ENCODE measurements around the gene SEPTIN10.
"Not testable (repeated sequence)": the region's sequence is repeated elsewhere in the genome, so short reads cannot be mapped to it uniquely, and the experiment has no call there.

The SEPTIN10 gene

GRCh38 chr2:109613922-109614714 is at the start of gene SEPTIN10, which contains the start of gene SOWAHC:
SEPTIN10 (minus strand) TSS chr2:109613966; CDS start chr2:109613827, 139 bp downstream.
SOWAHC (plus strand) TSS chr2:109614364; CDS start chr2:109614490, 126 bp downstream.
- peak; percentile 93 for DNase-seq

- DNase-seq, result no peak
Observed at GRCh38 chr2:109662889-109663288, 49.1 kb upstream of the SEPTIN10 start.

GRCh38 chr2:109660046-109660860 is 46.5 kb upstream of the SEPTIN10 start:
- no peak for DNase-seq

- peak; percentile 19 for DNase-seq
Observed at GRCh38 chr2:109659396-109660045, 45.8 kb upstream of the SEPTIN10 start.

- DNase-seq, result no peak
Observed at GRCh38 chr2:109655287-109655686, 41.5 kb upstream of the SEPTIN10 start.

GRCh38 chr2:109654326-109655050 is 40.7 kb upstream of the SEPTIN10 start:
- DNase-seq, result no peak

- no peak for DNase-seq
Observed at GRCh38 chr2:109649736-109650695, 36.2 kb upstream of the SEPTIN10 start.

GRCh38 chr2:109648041-109648527 is 34.3 kb upstream of the SEPTIN10 start:
- DNase-seq, result no peak

- no peak for DNase-seq
Observed at GRCh38 chr2:109647636-109648035, 33.9 kb upstream of the SEPTIN10 start.

- DNase-seq, result no peak
Observed at GRCh38 chr2:109646961-109647360, 33.2 kb upstream of the SEPTIN10 start.

- DNase-seq, result no peak
Observed at GRCh38 chr2:109645412-109646184, 31.8 kb upstream of the SEPTIN10 start.

GRCh38 chr2:109644571-109645275 is 31.0 kb upstream of the SEPTIN10 start:
- peak; percentile 80 for DNase-seq

GRCh38 chr2:109640000-109640399 is 26.2 kb upstream of the SEPTIN10 start:
- DNase-seq, result not testable (repeated sequence)

- peak; percentile 72 for DNase-seq
Observed at GRCh38 chr2:109638795-109639194, 25.0 kb upstream of the SEPTIN10 start.

GRCh38 chr2:109637749-109638570 is 24.2 kb upstream of the SEPTIN10 start:
- peak; percentile 57 for DNase-seq

- DNase-seq, result no peak
Observed at GRCh38 chr2:109636317-109636716, 22.6 kb upstream of the SEPTIN10 start.

GRCh38 chr2:109635426-109636304 is 21.9 kb upstream of the SEPTIN10 start:
- DNase-seq, result no peak

Data from NCI-H69 (cell line).